Measurements from ENCODE around the gene NDUFB10. TPM values are rescaled to one million over a fixed set of nuclear protein-coding genes. Genes with fewer than 3 reads are reported as not detected.

The NDUFB10 gene
- total RNA-seq, 1 experiment from 2014 or later, result 190 TPM

- no TSS peak for BruUV-seq (replicated peaks)
Observed at GRCh38 chr16:2003231-2003826, 44.0 kb downstream of the NDUFB10 start.

GRCh38 chr16:2003827-2004641, 44.7 kb downstream of the NDUFB10 start:
- no peak overlapping the region for H2AFZ ChIP-seq
- no peak overlapping the region for H3K27ac ChIP-seq
- H3K36me3 ChIP-seq (ENCODE audit: low read depth), result 0 out of 2 replicates have a peak, but pooled peaks cover 5% of the 10 kb centered on the region
- no peak overlapping the region for H3K4me3 ChIP-seq
- peaks cover 52% of the 10 kb centered on the region for H4K20me1 ChIP-seq (ENCODE audit: insufficient read depth)
- DNase-seq, result peak; percentile 56 to 82
- CTCF ChIA-PET, result interaction anchor here (0.6 to 1.4 kb wide), 3 partner anchors 103 to 151 kb away, joined by 3 to 9 read pairs (median 4); partner anchors contain the start of gene TRAF7
- peaks cover 13% of the 10 kb centered on the region for H3K4me1 ChIP-seq (replicated peaks; ENCODE audit: insufficient read depth)
- H3K9me2 ChIP-seq (ENCODE audit: insufficient read depth), result no peaks in the 10 kb centered on the region
- BruUV-seq (replicated peaks), result no TSS peak
- H3K9me3 ChIP-seq (ENCODE audit: insufficient read depth, low read depth), result no peaks in the 10 kb centered on the region
- no peaks in the 10 kb centered on the region for H3K27me3 ChIP-seq (ENCODE audit: insufficient read depth, low read depth)
- POLR2A ChIA-PET (ENCODE audit: unreplicated experiment), result interaction anchor here (0.6 kb wide), 2 partner anchors 136 to 151 kb away, joined by 4 to 12 read pairs; partner anchors contain the start of gene TRAF7
- H3K79me2 ChIP-seq (ENCODE audit: low read depth), result peaks cover 57% of the 10 kb centered on the region
- peaks cover 14% of the 10 kb centered on the region; the same call in 1 of the 2 replicates for H3F3A ChIP-seq (ENCODE audit: insufficient read depth, low read depth)
- intact Hi-C loops (cut with micrococcal nuclease; ENCODE audit: unreplicated experiment), result loop anchor here (10.0 kb wide), 1 partner anchor 251 kb away; the partner anchor contains the start of gene ECI1
- H3K4me2 ChIP-seq, result no peak overlapping the region
- TF ChIP-seq CTCF (conservative IDR thresholded peaks at IDR 0.05) (peak; percentile 85), EZH2 (IDR thresholded peaks at IDR 0.05; ENCODE audit: low read depth) (no peak)

More at GRCh38 chr16:2003231-2003826, 44.0 kb downstream of the NDUFB10 start:
- Histone ChIP-seq H3K4me3 (no peak overlapping the region), H4K20me1 (ENCODE audit: insufficient read depth) (peaks cover 46% of the 10 kb centered on the region), H3F3A (ENCODE audit: insufficient read depth, low read depth) (peaks cover 7% of the 10 kb centered on the region; the same call in 1 of the 2 replicates), H3K27ac (no peak overlapping the region), H3K79me2 (ENCODE audit: low read depth) (peaks cover 50% of the 10 kb centered on the region), H3K36me3 (ENCODE audit: low read depth) (0 out of 2 replicates have a peak, but pooled peaks cover 5% of the 10 kb centered on the region), H3K9me2 (ENCODE audit: insufficient read depth) (no peaks in the 10 kb centered on the region), H3K4me1 (replicated peaks; ENCODE audit: insufficient read depth) (peaks cover 12% of the 10 kb centered on the region), H3K27me3 (ENCODE audit: insufficient read depth, low read depth) (no peaks in the 10 kb centered on the region), H2AFZ (no peak overlapping the region), H3K9me3 (ENCODE audit: insufficient read depth, low read depth) (no peaks in the 10 kb centered on the region), H3K4me2 (no peak overlapping the region)
- ChIA-PET CTCF (interaction anchor here (0.5 to 1.4 kb wide), 2 partner anchors 137 to 217 kb away, joined by 3 to 6 read pairs; no protein-coding TSS in a partner anchor), POLR2A (ENCODE audit: unreplicated experiment) (interaction anchor here (0.6 kb wide), 1 partner anchor 137 kb away, joined by 12 read pairs; no protein-coding TSS in a partner anchor)
- intact Hi-C loops (cut with micrococcal nuclease; ENCODE audit: unreplicated experiment), result loop anchor here (10.0 kb wide), 1 partner anchor 251 kb away; the partner anchor contains the start of gene ECI1
- DNase-seq, result no peak
- TF ChIP-seq EZH2 (IDR thresholded peaks at IDR 0.05; ENCODE audit: low read depth), result no peak
- TF ChIP-seq CTCF (conservative IDR thresholded peaks at IDR 0.05), result no peak

- H3K27ac ChIP-seq, result no peak overlapping the region
- peaks cover 63% of the 10 kb centered on the region for H3K79me2 ChIP-seq (ENCODE audit: low read depth)
- no peaks in the 10 kb centered on the region for H3K9me2 ChIP-seq (ENCODE audit: insufficient read depth)
- POLR2A ChIA-PET (ENCODE audit: unreplicated experiment), result no interaction called here
- no peak overlapping the region for H2AFZ ChIP-seq
- DNase-seq, result no peak
- no TSS peak for BruUV-seq (replicated peaks)
- intact Hi-C loops (cut with micrococcal nuclease; ENCODE audit: unreplicated experiment), result loop anchor here (10.0 kb wide), 1 partner anchor 250 kb away; the partner anchor contains the start of gene ECI1
- H4K20me1 ChIP-seq (ENCODE audit: insufficient read depth), result peaks cover 51% of the 10 kb centered on the region
- no peak for TF ChIP-seq CTCF (conservative IDR thresholded peaks at IDR 0.05)
- no peak for TF ChIP-seq EZH2 (IDR thresholded peaks at IDR 0.05; ENCODE audit: low read depth)
- H3K4me3 ChIP-seq, result no peak overlapping the region
- no peaks in the 10 kb centered on the region for H3K9me3 ChIP-seq (ENCODE audit: insufficient read depth, low read depth)
- H3K36me3 ChIP-seq (ENCODE audit: low read depth), result 0 out of 2 replicates have a peak, but pooled peaks cover 5% of the 10 kb centered on the region
- CTCF ChIA-PET, result interaction anchor here (0.5 to 1.4 kb wide), 3 partner anchors 136 to 245 kb away, joined by 3 to 11 read pairs (median 4); partner anchors contain the start of gene TRAF7
- H3K4me2 ChIP-seq, result no peak overlapping the region
- no peaks in the 10 kb centered on the region for H3K27me3 ChIP-seq (ENCODE audit: insufficient read depth, low read depth)
- peaks cover 14% of the 10 kb centered on the region; the same call in 1 of the 2 replicates for H3F3A ChIP-seq (ENCODE audit: insufficient read depth, low read depth)
- H3K4me1 ChIP-seq (replicated peaks; ENCODE audit: insufficient read depth), result peaks cover 13% of the 10 kb centered on the region
Observed at GRCh38 chr16:2004795-2005517, 45.6 kb downstream of the NDUFB10 start.
